SU-DHL-6 (cell line): Measurements from ENCODE around the gene CHRNE.

Experiments
- EZH2phosphoT487 ChIP-seq: fragments of 200-600 bp; sonication (generic), shearing (Covaris generic); conservative IDR thresholded peaks from 2 replicates; pipeline ENCODE4 v1.6.1; 2018; ENCODE audit warnings: mild to moderate bottlenecking, antibody characterized with exemption, low read length, moderate library complexity, mixed read lengths
- TF ChIP-seq, protein P1 (sequence below): fragments of 200-600 bp; sonication (generic); IDR thresholded peaks from one replicate; pipeline ENCODE4 v1.5.1; 2017; ENCODE audit warnings: antibody characterized with exemption, mild to moderate bottlenecking, low read length, moderate library complexity; ENCODE audit not compliant: insufficient read depth, poor library complexity, severe bottlenecking

DNA sequence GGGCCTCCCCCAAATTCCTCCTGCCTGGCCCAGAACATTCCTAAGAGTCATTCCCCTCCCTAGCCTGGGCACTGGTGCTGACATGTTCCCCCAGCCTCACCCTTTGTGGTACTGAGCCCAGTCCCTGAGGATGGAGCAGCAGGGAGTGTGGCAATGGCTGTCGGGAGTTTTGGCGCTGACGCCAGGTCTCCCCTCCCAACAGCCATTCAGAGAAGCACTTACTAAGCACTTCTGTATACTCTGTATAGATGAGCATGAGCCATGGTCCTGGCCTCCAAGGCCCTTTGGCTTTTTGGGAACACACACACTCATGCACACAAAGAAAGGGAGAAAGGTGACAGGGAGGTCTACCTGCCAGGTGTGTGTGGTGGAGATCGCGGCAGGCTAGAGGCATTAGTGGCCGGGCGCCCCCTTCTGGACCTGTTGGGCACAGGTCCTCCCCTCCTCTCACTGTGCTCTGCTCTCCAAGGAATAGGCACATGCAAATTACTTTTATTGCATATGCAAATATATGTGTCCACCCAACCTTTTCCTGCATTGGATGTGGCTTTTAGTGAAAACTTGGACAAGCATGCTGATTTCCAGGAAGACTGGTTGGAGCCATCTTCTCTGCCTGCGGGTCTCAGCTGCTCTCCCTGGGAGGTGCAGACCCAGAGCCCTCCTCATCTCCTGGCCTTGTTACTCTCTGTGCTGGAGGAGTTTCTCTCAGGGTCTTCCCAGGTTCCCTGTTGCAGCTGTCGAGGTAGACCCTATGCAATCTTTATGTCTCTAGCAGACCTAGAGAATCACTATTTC lies 20.9 kb downstream of the CHRNE start:
- TF ChIP-seq, protein P1, sequence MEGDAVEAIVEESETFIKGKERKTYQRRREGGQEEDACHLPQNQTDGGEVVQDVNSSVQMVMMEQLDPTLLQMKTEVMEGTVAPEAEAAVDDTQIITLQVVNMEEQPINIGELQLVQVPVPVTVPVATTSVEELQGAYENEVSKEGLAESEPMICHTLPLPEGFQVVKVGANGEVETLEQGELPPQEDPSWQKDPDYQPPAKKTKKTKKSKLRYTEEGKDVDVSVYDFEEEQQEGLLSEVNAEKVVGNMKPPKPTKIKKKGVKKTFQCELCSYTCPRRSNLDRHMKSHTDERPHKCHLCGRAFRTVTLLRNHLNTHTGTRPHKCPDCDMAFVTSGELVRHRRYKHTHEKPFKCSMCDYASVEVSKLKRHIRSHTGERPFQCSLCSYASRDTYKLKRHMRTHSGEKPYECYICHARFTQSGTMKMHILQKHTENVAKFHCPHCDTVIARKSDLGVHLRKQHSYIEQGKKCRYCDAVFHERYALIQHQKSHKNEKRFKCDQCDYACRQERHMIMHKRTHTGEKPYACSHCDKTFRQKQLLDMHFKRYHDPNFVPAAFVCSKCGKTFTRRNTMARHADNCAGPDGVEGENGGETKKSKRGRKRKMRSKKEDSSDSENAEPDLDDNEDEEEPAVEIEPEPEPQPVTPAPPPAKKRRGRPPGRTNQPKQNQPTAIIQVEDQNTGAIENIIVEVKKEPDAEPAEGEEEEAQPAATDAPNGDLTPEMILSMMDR, result peak; percentile 76
- TF ChIP-seq EZH2phosphoT487, result no peak
